ENCODE data around the gene CD99L2.

CD99L2 gene

GRCh38 chrX:150779385-150779784, 119.1 kb downstream of the CD99L2 start:
- no peak for DNase-seq

DNA sequence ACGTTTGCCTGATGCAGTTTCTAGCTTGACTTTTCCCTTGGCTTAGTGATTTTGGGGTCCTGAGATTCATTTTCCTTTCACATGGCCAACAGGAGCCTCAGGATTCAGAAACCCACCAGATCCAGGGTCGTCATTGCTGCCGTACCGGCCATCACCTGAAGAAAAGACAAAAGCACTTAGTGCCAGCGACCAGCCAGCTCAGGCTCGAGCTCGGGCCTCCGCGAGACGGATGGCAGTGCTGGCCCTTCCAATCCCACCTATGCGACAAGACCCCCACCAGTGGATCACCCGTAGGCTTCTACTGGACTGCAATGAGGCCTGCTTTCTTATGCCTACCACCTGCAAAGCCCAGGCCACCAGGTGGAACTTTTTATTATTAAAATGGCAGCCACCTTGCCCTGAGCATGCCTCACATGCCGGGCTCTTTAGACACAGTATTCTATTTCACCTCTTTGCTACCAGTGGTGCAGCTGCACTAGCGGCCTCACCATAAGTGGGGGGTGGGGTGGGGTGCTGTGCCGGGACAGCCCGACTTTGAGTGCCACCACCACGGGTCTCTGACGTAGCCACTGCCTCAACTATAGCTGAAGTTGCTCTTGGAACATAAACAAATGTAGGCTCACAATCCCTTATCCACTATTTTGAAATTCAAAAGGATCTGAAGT, 121.0 kb downstream of the CD99L2 start:
- DNase-seq: no peak

DNA sequence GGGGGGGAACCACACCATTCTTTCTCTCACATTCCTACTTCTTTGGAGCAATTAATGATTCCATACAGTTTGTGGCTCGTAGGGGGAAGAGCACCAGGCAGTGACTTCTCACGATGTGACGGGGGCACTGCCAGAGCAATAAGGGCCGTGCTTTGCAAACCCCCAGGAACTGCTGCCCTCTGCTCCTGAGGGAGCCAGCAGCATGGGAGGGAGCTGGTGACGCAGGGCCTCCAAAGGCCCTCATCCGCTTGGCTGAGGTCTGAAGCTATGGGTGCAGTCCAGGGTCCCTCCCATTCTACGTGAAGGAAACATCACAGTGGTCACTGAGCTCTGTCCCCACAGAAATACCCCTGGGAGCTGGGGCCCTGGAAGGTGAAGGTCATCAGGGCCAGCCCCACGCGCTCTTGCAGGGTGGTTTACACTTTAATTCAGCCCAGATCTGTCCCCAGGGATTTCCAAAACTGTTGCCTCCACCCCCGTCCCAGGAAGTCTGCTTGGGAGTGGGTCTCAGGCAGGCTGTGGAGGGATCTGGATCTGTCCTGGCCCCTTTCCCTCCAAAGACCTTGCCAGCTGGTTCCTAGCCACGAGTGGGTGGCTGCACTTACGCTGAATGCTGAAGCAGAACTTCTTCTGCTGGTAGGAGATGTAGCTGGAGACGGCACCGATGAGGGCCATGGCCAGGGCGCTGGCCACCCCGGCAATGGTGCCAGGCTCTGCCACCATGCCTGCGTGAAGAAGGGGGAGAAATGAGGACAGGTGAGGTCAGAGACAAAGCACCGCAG, 122.7 kb downstream of the CD99L2 start:
- no peak for DNase-seq

DNA sequence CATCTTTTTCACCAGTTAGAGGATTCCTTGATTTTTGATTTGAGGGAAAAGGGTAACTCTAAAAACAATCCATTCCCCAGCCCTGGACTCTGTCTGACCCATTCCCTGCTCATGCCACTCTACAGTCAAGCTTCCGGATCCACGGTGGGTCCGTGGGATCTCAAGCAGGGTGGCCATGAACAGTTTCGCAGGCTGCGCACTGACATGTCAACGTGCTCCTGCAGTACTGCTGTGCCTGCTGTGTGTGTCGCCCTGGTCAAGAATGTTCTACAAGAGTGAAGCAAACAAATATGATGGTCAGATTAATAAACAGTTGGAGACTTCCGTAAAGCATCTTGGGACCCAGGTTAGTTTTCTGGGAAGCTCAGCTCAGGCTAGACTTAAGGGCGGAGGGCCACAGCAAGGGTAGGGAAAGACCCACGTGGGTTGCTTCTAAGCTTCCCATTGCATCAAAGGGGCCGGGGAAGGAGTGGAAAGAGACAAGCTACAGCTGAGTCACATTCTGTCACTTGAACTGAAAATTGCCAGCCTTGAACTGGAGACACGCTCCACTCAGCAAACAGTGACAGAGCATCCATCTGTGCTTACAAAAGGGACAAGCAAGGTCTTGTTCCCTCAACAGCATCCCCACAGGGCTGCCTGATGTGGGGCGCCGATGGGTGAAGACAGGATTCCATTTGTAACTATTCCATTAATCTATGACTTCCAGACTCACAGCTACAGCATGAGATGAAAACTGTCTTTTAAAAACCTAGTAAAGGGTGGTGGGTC, 123.5 kb downstream of the CD99L2 start:
- no peak for DNase-seq

- DNase-seq: no peak
Measured at GRCh38 chrX:150773634-150774033, 124.8 kb downstream of the CD99L2 start.

GRCh38 chrX:150773117-150773516, 125.4 kb downstream of the CD99L2 start:
- no peak for DNase-seq

- peak; percentile 59 for DNase-seq
Measured at GRCh38 chrX:150772150-150772970, 126.1 kb downstream of the CD99L2 start.

DNA sequence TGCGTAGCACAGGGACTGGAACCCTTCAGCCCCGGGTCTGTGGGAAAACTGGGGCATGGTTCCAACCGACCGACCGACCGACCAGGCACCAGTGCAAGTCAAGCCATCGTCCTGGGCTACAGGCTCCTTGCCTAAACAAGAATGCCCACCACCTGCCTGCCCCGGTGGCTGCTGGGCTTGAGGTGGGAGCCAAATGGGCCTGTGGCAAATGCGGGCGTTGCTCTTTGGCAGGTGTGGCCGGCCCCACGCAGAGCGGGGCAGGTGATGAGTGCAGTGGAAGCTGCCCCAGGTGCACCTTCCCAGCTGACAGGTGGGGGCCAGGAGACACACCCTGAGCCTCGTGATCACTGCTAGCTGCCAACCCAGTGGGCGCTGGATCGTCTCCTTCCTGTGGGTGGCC, 127.4 kb downstream of the CD99L2 start:
- no peak for DNase-seq

DNA sequence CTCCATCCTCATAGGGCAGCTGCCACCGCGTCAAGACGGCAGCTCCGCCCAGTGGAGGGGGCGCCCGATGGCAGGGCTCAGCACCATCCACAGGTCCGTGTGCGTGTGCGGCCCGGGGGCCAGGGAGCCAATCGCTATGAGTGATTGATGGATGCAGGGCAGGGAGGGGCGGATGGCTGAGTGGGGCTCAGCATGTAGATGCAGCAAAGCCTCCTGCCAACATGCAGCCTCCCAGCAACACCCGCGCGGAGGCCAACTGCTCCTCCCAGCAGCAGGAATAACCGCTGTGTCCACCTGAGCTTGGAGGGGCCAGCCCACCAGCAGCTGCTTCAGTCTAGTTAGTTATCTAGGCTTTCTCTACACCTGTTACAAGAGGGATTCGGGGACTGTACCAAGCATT, 127.8 kb downstream of the CD99L2 start:
- no peak for DNase-seq

GRCh38 chrX:150769408-150769807, 129.1 kb downstream of the CD99L2 start:
- no peak for DNase-seq

DNA sequence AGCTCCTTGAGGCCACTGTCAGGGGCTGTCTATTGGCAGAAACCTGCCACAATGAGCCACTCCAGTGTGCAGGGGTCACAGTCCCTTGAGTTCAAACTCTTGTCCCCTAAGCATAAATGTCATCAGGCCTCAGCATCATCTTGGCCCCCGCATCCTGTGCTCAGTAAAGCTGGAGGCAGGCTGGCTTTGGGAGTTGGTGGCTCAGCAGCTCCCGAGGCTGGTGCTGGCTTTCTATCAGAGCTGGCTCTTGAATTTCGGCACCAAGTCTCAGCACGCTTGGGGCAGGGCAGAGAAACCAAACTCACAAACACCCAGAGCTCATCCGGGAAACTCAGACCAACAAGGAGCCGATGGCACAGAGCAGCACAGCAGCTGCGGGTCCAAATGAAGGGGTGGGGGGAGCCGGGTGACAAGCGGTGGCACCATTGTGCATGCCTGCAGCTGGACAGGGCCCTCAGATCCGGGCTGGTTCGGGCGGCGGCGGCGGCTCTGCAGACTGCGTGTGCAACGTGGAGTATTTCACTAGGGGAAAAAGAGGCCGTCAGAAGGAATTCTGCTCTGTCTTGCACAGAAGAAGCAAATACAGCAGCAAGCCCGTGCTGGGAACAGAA, 129.8 kb downstream of the CD99L2 start:
- no peak for DNase-seq

GRCh38 chrX:150768132-150768485, 130.4 kb downstream of the CD99L2 start:
- DNase-seq: no peak

GRCh38 chrX:150767475-150768131, 130.9 kb downstream of the CD99L2 start:
- peak; percentile 74 for DNase-seq

DNA sequence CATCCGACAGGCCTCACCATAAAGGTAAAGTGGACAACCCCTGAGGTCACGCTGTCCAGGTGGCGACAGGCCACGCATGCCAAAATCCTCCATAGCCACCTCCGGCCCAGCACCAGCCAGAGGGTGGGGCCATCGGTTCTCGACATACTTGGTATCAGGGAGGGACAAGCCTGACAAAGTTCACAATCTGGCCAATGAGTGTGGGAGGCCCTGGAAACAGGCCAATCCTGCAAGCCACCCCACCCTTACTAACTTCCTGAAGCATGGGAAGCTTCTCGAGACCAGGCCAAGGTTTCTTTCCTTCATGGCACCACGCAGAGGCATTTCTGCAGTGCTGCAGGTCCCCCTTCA, 131.4 kb downstream of the CD99L2 start:
- DNase-seq: peak; percentile 8

DNA sequence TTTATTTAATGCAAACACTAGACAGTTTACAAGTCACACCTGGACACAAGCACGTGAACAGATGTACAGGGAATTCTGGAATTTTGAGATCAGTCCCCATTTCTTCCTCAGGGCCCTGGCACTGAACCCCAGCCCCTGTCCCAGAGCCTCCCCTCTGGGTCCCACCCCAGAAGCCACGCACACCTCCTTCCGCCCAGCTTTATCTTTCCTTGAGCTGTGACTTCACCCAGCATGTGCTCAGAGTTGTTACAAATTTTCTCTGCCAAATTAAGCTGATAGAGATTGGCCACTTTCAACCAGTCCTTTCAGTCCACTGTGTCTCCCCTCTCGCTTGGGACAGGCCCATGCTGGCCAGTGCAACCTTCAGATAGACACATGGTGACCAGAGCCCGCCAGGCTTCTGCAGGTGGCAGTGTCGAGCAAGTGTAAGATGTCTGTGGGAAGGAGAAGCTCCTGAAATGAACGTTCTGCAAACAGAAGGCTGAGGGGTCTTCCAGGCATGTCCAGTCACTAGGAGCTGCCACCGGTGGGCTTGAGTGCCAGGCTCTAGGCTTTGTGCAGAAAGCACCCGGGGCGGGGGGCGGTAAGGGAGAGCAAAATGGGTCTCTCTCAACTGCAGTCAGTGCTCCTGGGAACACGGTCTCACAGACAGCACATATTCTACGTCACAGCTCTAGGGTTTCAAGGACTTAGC, 132.0 kb downstream of the CD99L2 start:
- no peak for DNase-seq

- DNase-seq: no peak
Measured at GRCh38 chrX:150765782-150766350, 132.6 kb downstream of the CD99L2 start.

DNA sequence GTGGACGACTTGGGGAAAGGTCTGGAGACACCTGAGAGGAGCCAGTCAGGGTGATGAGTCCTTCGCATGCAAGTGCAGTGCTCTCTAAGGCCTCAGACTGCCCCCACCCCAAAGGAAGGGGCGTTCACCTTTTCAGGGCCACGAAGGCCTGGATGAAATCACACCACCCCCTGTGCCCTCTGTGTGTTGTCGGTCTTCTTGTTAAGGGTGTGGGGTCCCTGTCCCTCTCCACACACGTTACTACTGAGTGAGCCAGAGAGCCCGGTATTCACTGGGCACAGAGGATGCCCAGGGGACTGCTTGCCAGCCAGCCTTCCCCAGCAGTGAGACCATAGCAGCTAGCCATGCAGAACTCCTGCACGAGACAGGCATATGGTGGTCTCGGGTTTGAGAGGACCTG, 133.2 kb downstream of the CD99L2 start:
- DNase-seq: no peak

DNA sequence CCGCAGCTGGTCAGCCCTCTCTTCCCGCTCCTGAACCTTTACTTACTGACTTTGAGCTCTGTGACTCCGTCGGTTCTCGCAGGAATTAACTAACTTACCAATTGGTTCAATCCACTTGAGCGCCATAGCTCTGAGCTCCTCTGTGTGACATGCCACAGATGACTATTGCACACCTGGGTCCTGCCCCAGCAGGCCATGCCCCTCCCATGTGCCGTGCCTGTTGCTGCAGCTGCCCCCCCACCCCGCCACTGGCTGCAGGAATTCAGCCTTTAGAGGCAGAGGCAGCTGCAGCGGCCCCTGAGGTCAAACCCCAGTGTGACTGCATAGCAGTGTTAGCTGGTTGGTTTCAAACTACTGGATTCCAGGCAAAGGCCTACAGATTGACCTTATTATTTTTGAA, 134.7 kb downstream of the CD99L2 start:
- no peak for DNase-seq

GRCh38 chrX:150763303-150763797, 135.1 kb downstream of the CD99L2 start:
- DNase-seq: no peak

All from fibroblast of skin of back (primary cell).